Dermis lymphatic vessel endothelial cell (primary cell): ENCODE measurements around the gene PWWP2B. TPM values are rescaled to one million over a fixed set of nuclear protein-coding genes. Genes with fewer than 3 reads are reported as not detected.

ENCODE experiments used
- total RNA-seq: library from RNA; depleted of rRNA; stranded (reverse); fragments of >200 nt; gene quantifications from 2 replicates; pipeline ENCODE4 v1.2.1, GENCODE V29; 2014

Gene PWWP2B
- 10.1 and 10.7 TPM in 2 replicates for total RNA-seq

GRCh38 chr10:132397036-132397541, at the start of gene PWWP2B:
Gene PWWP2B, plus strand, starts transcription at chr10:132397200. Its CDS starts 27 bp downstream, at chr10:132397227.

Other genes starting within 250 kb of the PWWP2B start
- gene DPYSL4, start 210.3 kb upstream of the PWWP2B start, total RNA-seq: 0.76 and 1.3 TPM in 2 replicates
- 8.3 and 10.5 TPM in 2 replicates for gene STK32C, start 89.2 kb upstream of the PWWP2B start, total RNA-seq
- gene LRRC27, start 65.0 kb upstream of the PWWP2B start, total RNA-seq: 7.6 and 8.6 TPM in 2 replicates
- gene INPP5A, start 140.6 kb downstream of the PWWP2B start, total RNA-seq: 16.0 and 25.7 TPM in 2 replicates